Mucosa of rectum (tissue), 2 donors: ENCODE data around the gene GATA6.

Source experiments
- H3K27ac ChIP-seq, 2 donors: one replicate each; pipeline ENCODE4 v1.7.0; 2013; ENCODE audit warnings: inconsistent platforms in 2 of 2, low read depth in 2 of 2, low read length in 2 of 2
- H3K27me3 ChIP-seq, 2 donors: one replicate each; pipeline ENCODE4 v1.7.0; 2013; ENCODE audit warnings: low read length in 2 of 2; ENCODE audit not compliant: control insufficient read depth in 2 of 2, insufficient read depth in 2 of 2
- H3K36me3 ChIP-seq, 2 donors: one replicate each; pipeline ENCODE4 v1.7.0; 2013; ENCODE audit warnings: low read length in 2 of 2; ENCODE audit not compliant: control insufficient read depth in 2 of 2, insufficient read depth in 2 of 2
- H3K4me1 ChIP-seq, 2 donors: one replicate each; pipeline ENCODE4 v1.7.0; 2013; ENCODE audit warnings: low read length in 2 of 2, mild to moderate bottlenecking in 1 of 2; ENCODE audit not compliant: control insufficient read depth in 2 of 2, insufficient read depth in 2 of 2
- H3K4me3 ChIP-seq, 2 donors: one replicate each; pipeline ENCODE4 v1.7.0; 2013; ENCODE audit warnings: low read length in 2 of 2
- H3K9ac ChIP-seq, 2 donors: one replicate each; pipeline ENCODE4 v1.7.0; 2013; ENCODE audit warnings: low read length in 2 of 2, low read depth in 1 of 2, mild to moderate bottlenecking in 1 of 2
- H3K9me3 ChIP-seq, 2 donors: one replicate each; pipeline ENCODE4 v1.7.0; 2013; ENCODE audit warnings: low read length in 2 of 2; ENCODE audit not compliant: control insufficient read depth in 2 of 2
- donor health status: healthy.
- donor health status: Normal muscosa, but diverticular disease.

The GATA6 gene

GRCh38 chr18:22169011-22169888 is at the start of gene GATA6:
TSS of gene GATA6 (plus strand) at chr18:22169589. CDS start at chr18:22171145, 1,556 bp downstream.
- Histone ChIP-seq H3K9ac (peak within 1 kb of the TSS; percentile 92 to 99), H3K36me3 (peaks cover 0 to 13% of the 10 kb centered on the region in 2 donors), H3K9me3 (no peaks in the 10 kb centered on the region), H3K4me3 (peak within 1 kb of the TSS; percentile 83 to 86), H3K27me3 (peaks cover 20 to 24% of the 10 kb centered on the region in 2 donors), H3K27ac (peak within 1 kb of the TSS; percentile 93 to 96), H3K4me1 (peaks cover 7 to 8% of the 10 kb centered on the region in 2 donors)

DNA sequence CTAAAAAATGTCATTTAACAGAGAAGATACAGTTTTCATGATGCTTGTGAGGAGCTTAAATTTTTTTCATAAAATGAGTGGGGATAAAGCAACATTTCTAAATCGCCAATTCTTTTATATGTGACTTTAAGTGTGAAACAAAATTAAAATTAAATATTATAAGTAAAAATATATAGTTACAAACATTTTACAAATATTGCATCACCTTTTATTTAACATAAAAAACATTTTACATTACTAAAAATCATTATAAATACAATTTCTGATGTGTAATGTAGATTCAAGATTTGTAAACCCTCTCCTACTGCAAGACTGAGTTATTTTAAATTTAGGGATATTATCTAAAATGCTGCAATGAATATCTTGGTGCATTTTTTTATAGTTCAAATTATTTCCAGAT is 44.4 kb upstream of the GATA6 start:
- Histone ChIP-seq H3K9me3 (no peaks in the 10 kb centered on the region), H3K27ac (no peak overlapping the region), H3K4me1 (no peaks in the 10 kb centered on the region), H3K27me3 (no peaks in the 10 kb centered on the region), H3K36me3 (no peaks in the 10 kb centered on the region), H3K9ac (no peak overlapping the region), H3K4me3 (no peak overlapping the region)

- no peaks in the 10 kb centered on the region for H3K4me1 ChIP-seq
- H3K9ac ChIP-seq: no peak overlapping the region
- no peaks in the 10 kb centered on the region for H3K36me3 ChIP-seq
- no peak overlapping the region for H3K4me3 ChIP-seq
- no peaks in the 10 kb centered on the region for H3K9me3 ChIP-seq
- H3K27me3 ChIP-seq: no peaks in the 10 kb centered on the region
- H3K27ac ChIP-seq: no peak overlapping the region
Measured at GRCh38 chr18:22128954-22129353, 40.4 kb upstream of the GATA6 start.

GRCh38 chr18:22129778-22130177 is 39.6 kb upstream of the GATA6 start:
- no peaks in the 10 kb centered on the region for H3K4me1 ChIP-seq
- H3K4me3 ChIP-seq: no peak overlapping the region
- H3K9ac ChIP-seq: no peak overlapping the region
- H3K27ac ChIP-seq: no peak overlapping the region
- no peaks in the 10 kb centered on the region for H3K36me3 ChIP-seq
- no peaks in the 10 kb centered on the region for H3K27me3 ChIP-seq
- H3K9me3 ChIP-seq: no peaks in the 10 kb centered on the region

- H3K27me3 ChIP-seq: no peaks in the 10 kb centered on the region
- H3K4me1 ChIP-seq: no peaks in the 10 kb centered on the region
- no peaks in the 10 kb centered on the region for H3K9me3 ChIP-seq
- H3K36me3 ChIP-seq: no peaks in the 10 kb centered on the region
- no peak overlapping the region for H3K9ac ChIP-seq
- H3K27ac ChIP-seq: no peak overlapping the region
- no peak overlapping the region for H3K4me3 ChIP-seq
Measured at GRCh38 chr18:22132258-22132657, 37.1 kb upstream of the GATA6 start.

DNA sequence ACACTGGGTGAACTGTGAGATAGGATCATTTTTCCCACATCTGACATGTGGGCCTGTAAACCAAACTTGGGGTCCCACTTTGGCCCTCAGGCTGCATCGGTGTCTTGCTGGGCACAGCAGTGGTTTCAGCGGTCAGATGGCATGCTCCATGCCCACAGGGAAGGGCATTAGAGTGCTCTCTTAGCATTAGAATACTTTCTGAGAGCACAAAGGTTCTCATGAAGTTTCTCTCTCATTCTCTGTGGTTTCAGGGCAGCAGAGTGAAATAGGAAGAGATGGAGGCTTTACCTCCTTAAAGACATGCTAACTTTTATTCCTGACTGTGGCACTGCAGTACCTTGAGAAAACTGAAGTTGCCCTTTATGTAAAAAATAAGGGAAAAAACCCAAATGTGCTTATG is 36.6 kb upstream of the GATA6 start:
- Histone ChIP-seq H3K4me1 (no peaks in the 10 kb centered on the region), H3K36me3 (no peaks in the 10 kb centered on the region), H3K27ac (no peak overlapping the region), H3K27me3 (no peaks in the 10 kb centered on the region), H3K9me3 (no peaks in the 10 kb centered on the region), H3K4me3 (no peak overlapping the region), H3K9ac (no peak overlapping the region)

DNA sequence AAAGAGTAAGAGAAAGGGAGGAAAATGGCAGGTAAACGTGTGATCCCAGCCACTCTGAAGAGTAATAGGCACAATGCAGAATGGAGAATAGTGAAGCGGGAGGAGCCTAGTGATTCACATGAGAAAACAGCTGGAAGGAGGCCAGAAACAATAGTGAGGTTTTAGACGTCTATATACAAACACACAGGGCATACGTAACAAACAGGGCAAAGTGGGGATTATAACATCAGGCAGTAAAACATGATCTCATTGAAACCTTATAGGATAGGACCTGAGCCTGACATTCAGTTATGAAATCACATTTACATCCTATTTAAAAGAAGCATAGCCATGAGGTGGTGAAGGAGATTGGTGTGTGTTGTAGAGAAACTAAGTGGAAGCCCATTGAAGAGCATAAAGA is 33.0 kb upstream of the GATA6 start:
- no peak overlapping the region for H3K27ac ChIP-seq
- H3K27me3 ChIP-seq: no peaks in the 10 kb centered on the region
- H3K9ac ChIP-seq: no peak overlapping the region
- H3K9me3 ChIP-seq: no peaks in the 10 kb centered on the region
- H3K4me1 ChIP-seq: no peaks in the 10 kb centered on the region
- H3K4me3 ChIP-seq: no peak overlapping the region
- no peaks in the 10 kb centered on the region for H3K36me3 ChIP-seq

- H3K4me3 ChIP-seq: no peak overlapping the region
- no peak overlapping the region for H3K27ac ChIP-seq
- H3K4me1 ChIP-seq: no peaks in the 10 kb centered on the region
- no peak overlapping the region for H3K9ac ChIP-seq
- H3K36me3 ChIP-seq: no peaks in the 10 kb centered on the region
- no peaks in the 10 kb centered on the region for H3K27me3 ChIP-seq
- H3K9me3 ChIP-seq: no peaks in the 10 kb centered on the region
Measured at GRCh38 chr18:22141211-22141610, 28.2 kb upstream of the GATA6 start.

GRCh38 chr18:22143347-22144340 is 25.7 kb upstream of the GATA6 start:
- Histone ChIP-seq H3K27me3 (no peaks in the 10 kb centered on the region), H3K9me3 (no peaks in the 10 kb centered on the region), H3K9ac (no peak overlapping the region), H3K4me1 (no peaks in the 10 kb centered on the region), H3K36me3 (no peaks in the 10 kb centered on the region), H3K4me3 (no peak overlapping the region), H3K27ac (no peak overlapping the region)

- H3K27me3 ChIP-seq: no peaks in the 10 kb centered on the region
Measured at GRCh38 chr18:22145160-22145559, 24.2 kb upstream of the GATA6 start.

More at GRCh38 chr18:22145160-22145559, 24.2 kb upstream of the GATA6 start:
- Histone ChIP-seq H3K27ac (no peak overlapping the region), H3K9me3 (no peaks in the 10 kb centered on the region), H3K36me3 (no peaks in the 10 kb centered on the region), H3K4me1 (no peaks in the 10 kb centered on the region), H3K4me3 (no peak overlapping the region), H3K9ac (no peak overlapping the region)
